Measurements from ENCODE around the gene LIFR.

DNA sequence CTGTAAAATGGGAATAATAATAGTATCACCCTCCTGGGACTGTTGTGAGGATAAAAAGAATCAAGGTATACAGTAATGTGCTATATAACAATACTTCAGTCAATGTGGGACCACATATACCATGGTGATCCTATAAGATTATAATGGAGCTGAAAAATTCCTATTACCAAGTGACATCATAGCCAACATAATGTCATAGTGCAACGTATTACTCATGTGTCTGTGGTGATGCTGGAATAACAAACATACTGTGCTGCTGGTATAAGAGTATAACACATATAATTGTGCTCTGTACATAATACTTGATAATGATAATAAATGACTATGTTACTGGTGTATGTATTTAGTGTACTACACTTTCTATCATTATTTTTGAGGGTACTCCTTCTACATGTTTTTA, 38.1 kb downstream of the LIFR start:
- TF ChIP-seq, protein P1, sequence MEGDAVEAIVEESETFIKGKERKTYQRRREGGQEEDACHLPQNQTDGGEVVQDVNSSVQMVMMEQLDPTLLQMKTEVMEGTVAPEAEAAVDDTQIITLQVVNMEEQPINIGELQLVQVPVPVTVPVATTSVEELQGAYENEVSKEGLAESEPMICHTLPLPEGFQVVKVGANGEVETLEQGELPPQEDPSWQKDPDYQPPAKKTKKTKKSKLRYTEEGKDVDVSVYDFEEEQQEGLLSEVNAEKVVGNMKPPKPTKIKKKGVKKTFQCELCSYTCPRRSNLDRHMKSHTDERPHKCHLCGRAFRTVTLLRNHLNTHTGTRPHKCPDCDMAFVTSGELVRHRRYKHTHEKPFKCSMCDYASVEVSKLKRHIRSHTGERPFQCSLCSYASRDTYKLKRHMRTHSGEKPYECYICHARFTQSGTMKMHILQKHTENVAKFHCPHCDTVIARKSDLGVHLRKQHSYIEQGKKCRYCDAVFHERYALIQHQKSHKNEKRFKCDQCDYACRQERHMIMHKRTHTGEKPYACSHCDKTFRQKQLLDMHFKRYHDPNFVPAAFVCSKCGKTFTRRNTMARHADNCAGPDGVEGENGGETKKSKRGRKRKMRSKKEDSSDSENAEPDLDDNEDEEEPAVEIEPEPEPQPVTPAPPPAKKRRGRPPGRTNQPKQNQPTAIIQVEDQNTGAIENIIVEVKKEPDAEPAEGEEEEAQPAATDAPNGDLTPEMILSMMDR (IDR thresholded peaks at IDR 0.05), result no peak
- TF ChIP-seq TCF7L2 (IDR thresholded peaks at IDR 0.05; ENCODE audit: low read depth, low read length) (no peak), SIN3A (IDR thresholded peaks at IDR 0.05; ENCODE audit: borderline replicate concordance, insufficient read depth, low read depth, low read length) (no peak), POLR2AphosphoS5 (IDR thresholded peaks at IDR 0.05; ENCODE audit: low read depth, low read length) (no peak)
- TF ChIP-seq, protein P2, sequence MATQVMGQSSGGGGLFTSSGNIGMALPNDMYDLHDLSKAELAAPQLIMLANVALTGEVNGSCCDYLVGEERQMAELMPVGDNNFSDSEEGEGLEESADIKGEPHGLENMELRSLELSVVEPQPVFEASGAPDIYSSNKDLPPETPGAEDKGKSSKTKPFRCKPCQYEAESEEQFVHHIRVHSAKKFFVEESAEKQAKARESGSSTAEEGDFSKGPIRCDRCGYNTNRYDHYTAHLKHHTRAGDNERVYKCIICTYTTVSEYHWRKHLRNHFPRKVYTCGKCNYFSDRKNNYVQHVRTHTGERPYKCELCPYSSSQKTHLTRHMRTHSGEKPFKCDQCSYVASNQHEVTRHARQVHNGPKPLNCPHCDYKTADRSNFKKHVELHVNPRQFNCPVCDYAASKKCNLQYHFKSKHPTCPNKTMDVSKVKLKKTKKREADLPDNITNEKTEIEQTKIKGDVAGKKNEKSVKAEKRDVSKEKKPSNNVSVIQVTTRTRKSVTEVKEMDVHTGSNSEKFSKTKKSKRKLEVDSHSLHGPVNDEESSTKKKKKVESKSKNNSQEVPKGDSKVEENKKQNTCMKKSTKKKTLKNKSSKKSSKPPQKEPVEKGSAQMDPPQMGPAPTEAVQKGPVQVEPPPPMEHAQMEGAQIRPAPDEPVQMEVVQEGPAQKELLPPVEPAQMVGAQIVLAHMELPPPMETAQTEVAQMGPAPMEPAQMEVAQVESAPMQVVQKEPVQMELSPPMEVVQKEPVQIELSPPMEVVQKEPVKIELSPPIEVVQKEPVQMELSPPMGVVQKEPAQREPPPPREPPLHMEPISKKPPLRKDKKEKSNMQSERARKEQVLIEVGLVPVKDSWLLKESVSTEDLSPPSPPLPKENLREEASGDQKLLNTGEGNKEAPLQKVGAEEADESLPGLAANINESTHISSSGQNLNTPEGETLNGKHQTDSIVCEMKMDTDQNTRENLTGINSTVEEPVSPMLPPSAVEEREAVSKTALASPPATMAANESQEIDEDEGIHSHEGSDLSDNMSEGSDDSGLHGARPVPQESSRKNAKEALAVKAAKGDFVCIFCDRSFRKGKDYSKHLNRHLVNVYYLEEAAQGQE (IDR thresholded peaks at IDR 0.05; ENCODE audit: insufficient read depth in 1 of 2, low read depth in 2 of 2, low read length in 1 of 2), result no peak
